Measurements from ENCODE around the gene CCDC91.
"Not testable (repeated sequence)": the region's sequence is repeated elsewhere in the genome, so short reads cannot be mapped to it uniquely, and the experiment has no call there.

Gene CCDC91

GRCh38 chr12:28186500-28186899 lies 3.8 kb upstream of the CCDC91 start:
- no peak for DNase-seq

- DNase-seq: peak in 2 of 5 donors; percentile 3 to 29
Observed at GRCh38 chr12:28189784-28190320, 404 bp upstream of the CCDC91 start.

DNA sequence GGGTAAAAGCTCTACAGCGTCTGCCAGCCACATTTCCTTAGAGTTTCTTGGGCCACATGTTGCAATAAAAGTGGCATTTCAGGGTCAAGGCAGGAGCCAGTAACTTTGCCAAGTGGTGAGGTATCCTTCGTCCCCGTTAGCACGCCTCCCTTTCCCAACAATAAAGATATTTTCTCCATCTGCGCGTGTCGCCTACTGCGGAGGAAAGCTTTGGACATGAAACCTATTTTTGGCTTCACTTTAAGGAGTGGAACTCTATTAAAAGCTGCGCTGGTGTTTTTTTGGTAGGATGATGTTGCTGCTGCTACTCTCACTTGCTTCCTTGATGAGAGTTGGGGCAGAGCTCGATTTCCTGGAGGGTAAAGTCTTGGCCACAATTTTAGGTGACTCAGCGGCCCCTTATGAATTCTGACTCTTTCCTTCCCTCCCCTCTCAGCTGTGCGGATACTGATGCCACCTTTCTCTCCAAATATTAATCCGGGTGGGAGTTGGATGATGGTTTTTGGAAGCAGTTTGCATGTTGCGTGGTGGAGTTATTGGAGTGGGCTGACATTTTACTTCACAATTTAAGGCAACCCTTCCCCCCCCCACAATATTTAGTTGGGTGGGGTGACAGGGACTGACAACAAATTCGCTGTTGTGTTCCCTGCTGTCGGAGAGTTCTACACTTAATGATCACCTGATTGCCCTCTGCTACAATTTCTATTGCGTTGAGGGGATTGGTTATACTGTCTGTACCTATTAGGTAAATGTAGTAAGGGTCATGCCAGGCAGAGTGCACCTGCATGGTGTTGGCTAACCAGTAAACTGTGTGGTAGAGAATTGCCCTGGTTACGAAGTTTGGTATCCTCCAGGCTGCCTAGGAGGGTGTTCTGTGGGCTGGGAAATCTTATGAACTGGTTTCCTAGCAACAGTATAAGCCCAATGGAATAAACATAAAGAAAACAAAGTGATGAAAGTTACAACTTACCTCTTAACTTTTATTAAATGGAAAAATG lies 1.1 kb downstream of the CCDC91 start:
- DNase-seq: peak in 4 of 5 donors; percentile 18 to 58 (median 25)

DNA sequence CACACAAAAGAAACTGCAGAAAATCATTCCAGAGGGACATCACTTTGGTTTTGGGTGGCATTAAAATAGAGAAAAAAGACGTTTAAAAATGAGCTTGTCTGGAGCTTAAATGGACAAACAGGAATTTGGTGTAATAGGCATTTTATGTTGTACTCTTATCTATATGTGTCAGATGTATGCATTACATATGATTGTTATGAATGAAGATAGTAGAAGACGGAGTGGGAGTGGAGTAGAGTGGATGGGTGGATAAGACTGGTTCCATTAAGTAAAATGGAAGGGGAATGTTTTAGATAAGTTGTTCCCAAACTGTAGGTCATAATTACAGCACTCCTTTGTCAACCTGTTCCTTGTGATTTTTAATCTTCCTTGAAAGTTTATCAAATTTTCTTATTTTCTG lies 1.9 kb downstream of the CCDC91 start:
- no peak for DNase-seq

GRCh38 chr12:28194621-28195020 lies 4.4 kb downstream of the CCDC91 start:
- DNase-seq: not testable (repeated sequence)

GRCh38 chr12:28201136-28201535 lies 10.9 kb downstream of the CCDC91 start:
- not testable (repeated sequence) for DNase-seq

- no peak for DNase-seq
Observed at GRCh38 chr12:28202374-28203130, 12.3 kb downstream of the CCDC91 start.

DNA sequence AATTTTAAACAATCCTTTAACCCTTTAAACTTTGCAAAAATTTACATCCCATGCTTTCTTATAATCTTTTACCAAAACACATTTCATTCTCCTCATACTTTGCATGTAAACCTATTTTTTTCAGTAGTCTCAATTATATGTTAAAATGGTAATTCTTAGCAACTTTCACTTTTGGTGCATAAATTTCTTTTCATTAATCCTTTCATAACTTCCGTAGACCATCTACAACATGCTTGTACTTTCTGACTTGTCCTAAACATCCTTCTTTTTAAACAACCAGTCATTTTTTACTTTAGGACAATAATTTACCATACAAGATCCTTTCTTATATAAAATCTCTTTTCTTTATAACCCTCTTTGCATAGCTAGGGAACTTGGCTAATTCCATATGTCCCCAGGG lies 19.5 kb downstream of the CCDC91 start:
- DNase-seq: no peak

DNA sequence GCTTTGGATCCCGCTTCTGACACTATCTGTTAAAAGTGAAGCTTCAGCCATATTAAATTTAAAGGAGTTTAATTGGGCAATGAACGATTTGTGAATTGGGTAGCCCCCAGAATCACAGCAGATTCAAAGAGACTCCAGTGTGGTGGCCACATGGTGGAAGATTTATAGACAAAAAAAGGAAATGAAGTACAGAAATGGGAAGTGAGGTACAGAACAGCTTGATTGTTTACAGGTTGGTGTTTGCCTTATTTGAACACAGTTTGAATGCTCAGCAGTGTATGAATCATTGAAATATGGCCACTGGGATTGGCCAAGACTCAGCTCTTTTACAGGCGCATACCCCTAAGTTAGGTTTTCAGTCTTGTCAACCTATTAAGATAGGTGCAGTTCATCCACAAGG lies 21.9 kb downstream of the CCDC91 start:
- no peak for DNase-seq

DNA sequence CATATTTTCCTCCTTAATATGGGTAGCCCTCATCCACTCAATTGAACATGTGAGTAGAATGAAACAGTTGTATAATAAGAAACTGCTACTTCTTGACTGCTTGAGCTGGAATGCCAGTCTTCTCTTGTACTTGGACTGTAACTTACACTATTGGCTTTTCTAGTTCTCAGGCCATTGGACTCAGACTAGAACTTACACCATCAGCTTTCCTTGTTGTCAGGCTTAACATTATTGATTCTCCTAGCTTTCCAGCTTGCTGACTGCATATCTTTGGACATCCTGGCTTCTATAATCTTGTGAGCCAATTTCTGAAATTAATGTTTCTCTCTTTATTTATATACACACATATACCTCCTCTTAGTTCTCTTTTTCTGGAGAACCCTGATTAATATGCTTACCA lies 24.8 kb downstream of the CCDC91 start:
- no peak for DNase-seq

- DNase-seq: no peak
Observed at GRCh38 chr12:28216016-28216415, 25.8 kb downstream of the CCDC91 start.

DNA sequence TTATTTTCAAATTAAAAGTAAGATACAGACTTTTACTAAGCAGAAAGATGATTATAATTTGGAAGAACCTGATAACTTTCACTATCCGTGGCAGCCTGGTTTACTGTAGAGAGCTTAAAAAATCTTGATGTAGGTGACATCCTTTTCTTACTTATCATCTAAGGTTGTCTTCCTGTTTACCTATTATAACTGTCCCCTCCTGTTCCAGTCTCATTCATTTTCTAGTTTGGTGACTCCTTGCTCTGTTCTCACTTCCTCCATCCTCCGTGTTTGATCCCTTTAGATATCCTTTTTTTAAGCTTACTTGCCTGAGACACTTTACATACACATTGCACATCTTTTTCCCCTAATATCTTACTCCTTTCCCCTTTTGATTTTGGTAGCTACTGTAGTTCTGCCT lies 27.5 kb downstream of the CCDC91 start:
- DNase-seq: no peak

DNA sequence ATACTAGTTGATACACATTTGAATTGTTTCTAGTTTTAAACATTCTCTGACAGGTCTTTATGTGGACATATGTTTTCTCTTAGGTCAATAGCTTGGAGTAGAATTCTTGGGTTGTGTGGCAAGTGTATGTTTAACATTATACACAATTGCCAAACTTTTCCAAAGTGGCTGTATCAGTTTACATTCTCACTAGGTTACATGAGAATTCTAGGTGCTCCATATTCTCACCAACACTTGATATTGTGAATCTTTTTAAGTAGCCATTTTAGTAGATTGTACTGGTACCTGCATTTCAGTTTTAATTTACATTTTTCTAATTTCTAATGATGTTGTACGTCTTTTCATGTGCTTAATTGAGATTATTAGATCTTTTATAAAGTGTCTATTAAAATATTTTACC lies 28.6 kb downstream of the CCDC91 start:
- no peak for DNase-seq

DNA sequence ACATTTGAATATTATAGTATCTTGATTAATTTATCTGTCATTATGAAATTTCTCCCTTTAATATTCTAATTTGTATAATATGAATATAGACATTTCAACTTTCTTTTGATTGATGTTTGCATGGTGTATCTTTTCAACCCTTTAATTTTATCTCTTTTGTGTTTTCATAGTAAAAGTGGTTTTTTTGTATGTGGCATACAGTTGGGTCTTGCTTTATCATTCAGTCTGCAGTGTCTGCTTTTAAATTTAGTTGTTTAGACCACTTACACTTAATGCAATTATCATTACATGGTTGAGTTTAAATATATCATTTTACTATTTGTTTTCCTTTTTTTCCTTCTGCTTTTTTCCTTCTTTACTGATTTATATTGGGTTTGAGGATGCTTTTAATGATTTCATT lies 29.6 kb downstream of the CCDC91 start:
- DNase-seq: no peak

- peak in 3 of 5 donors; percentile 10 to 59 (median 28) for DNase-seq
Observed at GRCh38 chr12:28222081-28222700, 31.9 kb downstream of the CCDC91 start.

GRCh38 chr12:28223025-28223554 lies 32.8 kb downstream of the CCDC91 start:
- DNase-seq: peak in 1 of 5 donors; percentile 63

DNA sequence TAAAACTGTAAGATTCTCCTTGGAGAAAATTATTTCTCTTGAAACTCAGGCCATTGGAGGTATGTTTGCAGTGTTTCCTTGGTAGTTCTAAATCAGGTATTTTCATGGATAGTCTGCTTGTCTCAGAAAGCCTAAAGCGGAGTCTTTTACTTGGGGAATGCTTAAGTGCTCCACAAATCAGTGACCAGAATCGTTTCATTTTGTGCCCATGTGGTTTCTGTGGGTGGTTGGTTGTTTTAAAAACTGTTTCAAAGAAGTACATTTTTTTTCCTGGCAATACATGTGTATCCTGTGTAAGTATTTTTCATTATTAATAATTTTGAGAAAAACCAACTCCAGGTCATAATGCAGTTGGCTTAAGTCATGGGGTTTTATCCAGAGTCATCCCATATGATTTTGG lies 33.6 kb downstream of the CCDC91 start:
- peak in 1 of 5 donors; percentile 66 for DNase-seq

- DNase-seq: no peak
Observed at GRCh38 chr12:28226705-28227104, 36.4 kb downstream of the CCDC91 start.

- DNase-seq: no peak
Observed at GRCh38 chr12:28227251-28227650, 37.0 kb downstream of the CCDC91 start.

DNA sequence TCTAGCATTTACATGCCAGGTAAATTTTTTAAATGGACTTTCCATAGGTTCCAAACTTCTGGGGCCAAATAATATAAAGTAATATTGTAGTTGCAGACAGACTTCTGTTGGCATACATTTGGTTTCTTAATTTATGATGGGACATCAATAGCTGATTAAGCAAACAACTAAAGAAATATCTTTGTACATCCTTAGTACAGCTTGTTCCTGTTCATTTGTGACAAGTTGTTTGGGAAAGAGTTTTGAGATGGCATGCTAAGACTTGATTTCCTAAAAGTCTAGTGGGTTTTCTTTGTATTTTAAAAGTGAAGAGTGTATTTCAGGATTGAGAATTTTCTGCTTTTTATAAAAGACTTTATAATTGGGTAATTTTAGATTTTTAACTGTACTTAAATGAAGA lies 41.0 kb downstream of the CCDC91 start:
- DNase-seq: no peak

DNA sequence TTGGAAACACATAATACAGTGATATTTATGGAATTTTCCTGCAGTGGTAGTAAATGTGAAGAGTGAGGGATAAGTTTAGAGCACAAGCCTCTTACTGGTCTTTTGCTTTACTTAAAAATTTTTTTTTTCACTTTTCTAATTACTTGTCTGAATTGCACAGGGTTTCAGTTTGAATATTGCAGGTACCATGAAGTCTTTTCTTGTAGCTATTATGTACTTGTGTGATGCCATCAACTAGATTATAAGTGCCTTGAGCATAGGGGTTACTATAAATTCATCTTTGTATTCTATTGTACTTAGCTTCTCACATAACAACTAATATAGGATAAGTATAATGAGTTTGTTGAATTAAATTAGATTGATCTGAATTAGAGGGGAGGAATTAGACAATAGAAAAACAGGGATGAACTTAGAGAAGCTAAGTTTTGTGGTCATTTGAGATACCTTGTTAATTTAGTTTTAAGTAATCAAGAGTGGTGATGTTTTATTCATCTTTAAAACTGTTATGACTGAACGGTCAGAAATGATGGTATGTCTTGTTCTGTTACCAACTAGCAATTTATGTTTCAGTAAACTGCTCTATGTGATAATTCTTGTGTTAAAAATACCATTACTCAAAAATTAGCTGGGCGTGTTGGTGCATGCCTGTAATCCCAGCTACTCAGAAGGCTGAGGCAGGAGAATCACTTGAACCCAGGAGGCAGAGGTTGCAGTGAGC lies 42.1 kb downstream of the CCDC91 start:
- DNase-seq: no peak

- DNase-seq: no peak
Observed at GRCh38 chr12:28234444-28234843, 44.2 kb downstream of the CCDC91 start.

Data from T-helper 1 cell (primary cell).